HepG2 (cell line): ENCODE measurements around the gene LIME1. TPM values are rescaled to one million over a fixed set of nuclear protein-coding genes. Genes with fewer than 3 reads are reported as not detected.

ENCODE experiments used
- CCDC6 ChIP-seq: sonication (generic); formaldehyde crosslinking; IDR thresholded peaks from 2 replicates; pipeline ENCODE4 v1.8.1; 2022; ENCODE audit warnings: mild to moderate bottlenecking, missing genetic modification reagents, moderate library complexity
- CHD2 ChIP-seq: IDR thresholded peaks from 2 replicates; pipeline ENCODE4 v1.6.1; 2011; ENCODE audit warnings: low read depth, low read length, improper control_type of control experiment
- E2F2 ChIP-seq: sonication (generic); formaldehyde crosslinking; IDR thresholded peaks from 2 replicates; pipeline ENCODE4 v1.4.0; 2020; ENCODE audit warnings: missing genetic modification reagents, borderline replicate concordance
- FLYWCH1 ChIP-seq: sonication (generic); formaldehyde crosslinking; IDR thresholded peaks from 2 replicates; pipeline ENCODE4 v1.8.1; 2023; ENCODE audit warnings: mild to moderate bottlenecking, missing genetic modification reagents
- FOXM1 ChIP-seq: sonication (generic); formaldehyde crosslinking; IDR thresholded peaks from 2 replicates; pipeline ENCODE4 v1.5.0; 2020; ENCODE audit warnings: missing genetic modification reagents
- GTF2F1 ChIP-seq: fragments of 150-350 bp; IDR thresholded peaks from 2 replicates; pipeline ENCODE4 v1.6.1; 2014; ENCODE audit warnings: low read length
- HIC2 ChIP-seq: sonication (generic); formaldehyde crosslinking; IDR thresholded peaks from 2 replicates; pipeline ENCODE4 v1.9.0; 2022; ENCODE audit warnings: low read depth, missing genetic modification reagents
- IKZF4 ChIP-seq: sonication (generic); formaldehyde crosslinking; IDR thresholded peaks from 2 replicates; pipeline ENCODE4 v1.5.1; 2020; ENCODE audit warnings: borderline replicate concordance, mild to moderate bottlenecking, low read depth, missing genetic modification reagents; ENCODE audit errors: not compliant biosample characterization
- KDM3A ChIP-seq: IDR thresholded peaks from 2 replicates; pipeline ENCODE4 v1.6.1; 2018; ENCODE audit warnings: low read depth, missing compliant biosample characterization
- MAFK ChIP-seq, 2 experiments: IDR thresholded peaks in 1 of 2; conservative IDR thresholded peaks in 1 of 2; 2 replicates each; pipeline ENCODE4 v1.6.1; 2011; ENCODE audit warnings: improper control_type of control experiment in 2 of 2, low read length in 2 of 2
- NBN ChIP-seq: fragments of 450-650 bp; conservative IDR thresholded peaks from 2 replicates; pipeline ENCODE4 v1.6.1; 2017
- POLR2G ChIP-seq: fragments of 200-400 bp; formaldehyde crosslinking; IDR thresholded peaks from 2 replicates; pipeline ENCODE4 v1.6.1; 2018; ENCODE audit warnings: mild to moderate bottlenecking, low read depth, low read length, moderate library complexity
- REPIN1 ChIP-seq: sonication (generic); formaldehyde crosslinking; IDR thresholded peaks from 2 replicates; pipeline ENCODE4 v1.8.0; 2022; ENCODE audit warnings: missing genetic modification reagents, low read depth, mild to moderate bottlenecking, borderline replicate concordance
- SP140L ChIP-seq: sonication (generic); formaldehyde crosslinking; IDR thresholded peaks from 2 replicates; pipeline ENCODE4 v1.4.0; 2020; ENCODE audit warnings: missing genetic modification reagents, borderline replicate concordance
- TARDBP ChIP-seq: sonication (generic); formaldehyde crosslinking; IDR thresholded peaks from 2 replicates; pipeline ENCODE4 v1.8.0; 2022; ENCODE audit warnings: mild to moderate bottlenecking, missing genetic modification reagents
- TCF7L2 ChIP-seq: IDR thresholded peaks from 2 replicates; pipeline ENCODE4 v1.6.1; 2011; ENCODE audit warnings: mild to moderate bottlenecking, low read depth, low read length, moderate library complexity
- TSC22D2 ChIP-seq: sonication (generic); formaldehyde crosslinking; IDR thresholded peaks from 2 replicates; pipeline ENCODE4 v1.5.1; 2020; ENCODE audit warnings: missing genetic modification reagents, mild to moderate bottlenecking, borderline replicate concordance
- YEATS2 ChIP-seq: sonication (generic); formaldehyde crosslinking; IDR thresholded peaks from 2 replicates; pipeline ENCODE4 v1.4.0; 2020; ENCODE audit warnings: missing genetic modification reagents, borderline replicate concordance
- ZBTB20 ChIP-seq: sonication (generic); formaldehyde crosslinking; IDR thresholded peaks from 2 replicates; pipeline ENCODE4 v1.8.1; 2023; ENCODE audit warnings: missing genetic modification reagents, low read depth, mild to moderate bottlenecking, borderline replicate concordance
- ZBTB42 ChIP-seq: sonication (generic); formaldehyde crosslinking; IDR thresholded peaks from 2 replicates; pipeline ENCODE4 v1.5.0; 2020; ENCODE audit warnings: mild to moderate bottlenecking, missing genetic modification reagents
- ZEB1 ChIP-seq: IDR thresholded peaks from 2 replicates; pipeline ENCODE4 v1.6.1; 2012; ENCODE audit warnings: mild to moderate bottlenecking, low read depth, inconsistent platforms; ENCODE audit not compliant: insufficient replicate concordance
- ZFP36L1 ChIP-seq: sonication (generic); formaldehyde crosslinking; IDR thresholded peaks from 2 replicates; pipeline ENCODE4 v1.8.0; 2022; ENCODE audit warnings: mild to moderate bottlenecking, missing genetic modification reagents, moderate library complexity
- ZFP90 ChIP-seq: sonication (generic); formaldehyde crosslinking; IDR thresholded peaks from 2 replicates; pipeline ENCODE4 v1.8.0; 2022; ENCODE audit warnings: missing genetic modification reagents, mild to moderate bottlenecking, inconsistent platforms, borderline replicate concordance
- ZFYVE20 ChIP-seq: sonication (generic); formaldehyde crosslinking; IDR thresholded peaks from 2 replicates; pipeline ENCODE4 v1.8.0; 2023; ENCODE audit warnings: low read depth, mild to moderate bottlenecking, moderate library complexity, missing genetic modification reagents, borderline replicate concordance
- ZNF143 ChIP-seq: sonication (generic); formaldehyde crosslinking; IDR thresholded peaks from 2 replicates; pipeline ENCODE4 v1.4.0; 2020; ENCODE audit warnings: missing genetic modification reagents
- ZNF329 ChIP-seq: sonication (generic); formaldehyde crosslinking; IDR thresholded peaks from 2 replicates; pipeline ENCODE4 v1.9.0; 2021; ENCODE audit warnings: low read depth, mild to moderate bottlenecking, missing genetic modification reagents
- ZNF337 ChIP-seq: sonication (generic); formaldehyde crosslinking; IDR thresholded peaks from 2 replicates; pipeline ENCODE4 v1.5.1; 2020; ENCODE audit warnings: missing genetic modification reagents, low read depth, mild to moderate bottlenecking, borderline replicate concordance
- ZNF343 ChIP-seq: sonication (generic); formaldehyde crosslinking; IDR thresholded peaks from 2 replicates; pipeline ENCODE4 v1.4.0; 2020; ENCODE audit warnings: mild to moderate bottlenecking, missing genetic modification reagents
- ZNF614 ChIP-seq: IDR thresholded peaks from 2 replicates; pipeline ENCODE4 v1.6.1; 2018; ENCODE audit warnings: missing biosample characterization, missing genetic modification reagents, inconsistent platforms, borderline replicate concordance
- polyA plus RNA-seq, 8 experiments: library from polyadenylated mRNA; depleted of rRNA in 3 of 8; stranded (reverse) in 7 of 8; unstranded in 1 of 8; fragments of >200 nt; fragmentation: Illumina TruSeq in 4 of 8; extraction: Trizol in 4 of 8; gene quantifications; 2 replicates each; pipeline versions ENCODE4 v1.2.1 to v1.2.3, GENCODE V29; 2011 to 2016; ENCODE audit warnings: low read depth in 4 of 8, missing spikeins in 1 of 8, mixed read lengths in 1 of 8; ENCODE audit not compliant: insufficient read depth in 1 of 8
- total RNA-seq, 5 experiments: library from RNA; depleted of rRNA; stranded (reverse); fragments of >200 nt; fragmentation: Illumina TruSeq; extraction: Trizol; gene quantifications; 2 replicates each; pipeline ENCODE4 v1.2.3, GENCODE V29; 2016; ENCODE audit warnings: low read depth in 1 of 5

The LIME1 gene
- total and polyA plus RNA-seq, 2 of the 13 experiments (the other 11 are each of a cell fraction or from before 2014, with no cell fraction given), result 13.0 to 61.5 TPM

GRCh38 chr20:63740627-63741353 lies 4.3 kb downstream of the LIME1 start (continued):
- TF ChIP-seq GTF2F1 (no peak; the same call in 1 of the 2 replicates), TARDBP (CRISPR knock-in tag) (peak; percentile 98), ZFYVE20 (CRISPR knock-in tag) (peak; percentile 70; the same call in 1 of the 2 replicates), ZFP90 (peak; percentile 99), MAFK (conservative IDR thresholded peaks at IDR 0.05 in 1 of 2, IDR thresholded peaks at IDR 0.05 in 1 of 2; ENCODE audit: low read length in 2 of 2) (no peak), ZNF143 (peak; percentile 71), CCDC6 (CRISPR knock-in tag) (peak; percentile 98), TCF7L2 (no peak), HIC2 (CRISPR knock-in tag) (peak; percentile 97), YEATS2 (CRISPR knock-in tag) (peak; percentile 93; the same call in 1 of the 2 replicates), TSC22D2 (CRISPR knock-in tag) (no peak; the same call in none of the 2 replicates), IKZF4 (CRISPR knock-in tag) (peak; percentile 52), NBN (no peak), ZNF337 (0 out of 2 replicates have a peak, but pooled peaks have one; percentile 86), ZEB1 (peak; percentile 78), FOXM1 (peak; percentile 14; the same call in 1 of the 2 replicates), REPIN1 (CRISPR knock-in tag) (peak; percentile 96), ZNF329 (CRISPR knock-in tag) (peak; percentile 86), KDM3A (CRISPR knock-in tag) (peak; percentile 99), ZBTB20 (CRISPR knock-in tag) (peak; percentile 78; the same call in 1 of the 2 replicates), SP140L (CRISPR knock-in tag) (peak; percentile 84; the same call in 1 of the 2 replicates), E2F2 (CRISPR knock-in tag) (peak; percentile 78), FLYWCH1 (CRISPR knock-in tag) (no peak), CHD2 (no peak), POLR2G (peak; percentile 87), ZBTB42 (CRISPR knock-in tag) (0 out of 2 replicates have a peak, but pooled peaks have one; percentile 64), ZFP36L1 (CRISPR knock-in tag) (peak; percentile 86; the same call in 1 of the 2 replicates), ZNF343 (CRISPR knock-in tag) (peak; percentile 96), ZNF614 (CRISPR knock-in tag) (peak; percentile 98)
